Activated T-helper 1 cell treated with anti-CD3 and anti-CD28 coated beads, Interleukin-2, amount 50 U/mL, for 16 hours (primary cell): Measurements from ENCODE around the gene CPD.
"Not testable (repeated sequence)": the region's sequence is repeated elsewhere in the genome, so short reads cannot be mapped to it uniquely, and the experiment has no call there.

ENCODE experiments used
- DNase-seq, 2 donors: peaks; one replicate each; pipeline ENCODE4 v3.0.0-alpha.2; 2020; ENCODE audit warnings: low read depth in 1 of 2, low spot score in 1 of 2

CPD gene

DNA sequence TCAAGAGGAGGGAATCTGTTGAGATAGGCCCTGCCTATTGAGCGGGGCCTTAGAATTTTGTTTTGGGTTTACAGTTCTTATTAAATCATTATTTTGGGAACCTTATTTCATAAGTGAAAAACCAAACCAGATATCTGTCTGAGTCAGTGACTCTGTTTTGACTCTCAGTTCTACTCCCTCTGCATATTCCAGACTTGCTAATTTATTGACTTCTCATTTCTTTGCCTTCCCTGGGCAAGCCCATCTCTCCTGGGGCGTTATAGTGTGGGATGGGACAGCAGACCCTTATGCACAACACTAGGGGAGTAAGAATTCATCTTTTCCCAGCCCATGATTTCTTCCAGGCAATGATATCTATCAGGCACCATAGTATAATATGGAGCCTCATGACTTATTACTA is 45.7 kb downstream of the CPD start:
- no peak for DNase-seq

DNA sequence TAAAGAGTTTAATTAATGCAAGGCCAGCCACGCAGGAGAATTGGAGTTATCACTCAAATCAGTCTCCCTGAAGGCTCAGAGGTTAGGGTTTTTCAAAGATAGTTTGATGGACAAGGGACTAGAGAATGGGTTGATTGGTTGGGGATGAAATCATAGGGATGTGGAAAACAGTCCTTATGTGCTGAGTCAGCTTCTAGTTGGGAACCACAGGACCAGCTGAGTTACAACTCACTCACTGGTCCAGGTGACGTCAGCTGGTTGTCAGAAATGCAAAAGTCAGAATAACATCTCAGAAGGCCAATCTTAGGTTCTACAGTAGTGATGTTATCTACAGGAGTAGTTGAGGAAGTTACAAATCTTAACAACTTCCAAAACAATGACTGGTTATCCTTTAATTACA is 47.6 kb downstream of the CPD start:
- no peak for DNase-seq

DNA sequence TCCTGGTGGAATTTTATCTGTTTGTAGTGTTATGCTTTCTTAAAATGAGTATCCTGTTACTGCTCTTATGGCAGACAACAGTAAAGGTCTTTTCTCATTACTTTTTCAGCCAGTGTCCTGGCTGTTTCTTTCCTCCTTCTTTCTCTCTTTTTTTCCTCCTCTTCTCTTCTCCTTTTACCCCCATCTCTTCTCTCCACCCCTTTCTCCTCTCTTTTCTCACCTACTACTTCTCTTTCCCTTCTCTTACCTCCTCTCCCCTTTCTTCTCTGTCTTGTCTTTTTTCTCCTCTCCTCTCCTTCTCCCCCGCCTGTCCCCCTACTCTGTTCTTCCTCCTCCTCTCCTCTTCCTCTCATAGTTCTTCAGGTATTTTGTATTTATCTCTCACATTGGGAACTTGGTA is 48.9 kb downstream of the CPD start:
- no peak for DNase-seq

DNA sequence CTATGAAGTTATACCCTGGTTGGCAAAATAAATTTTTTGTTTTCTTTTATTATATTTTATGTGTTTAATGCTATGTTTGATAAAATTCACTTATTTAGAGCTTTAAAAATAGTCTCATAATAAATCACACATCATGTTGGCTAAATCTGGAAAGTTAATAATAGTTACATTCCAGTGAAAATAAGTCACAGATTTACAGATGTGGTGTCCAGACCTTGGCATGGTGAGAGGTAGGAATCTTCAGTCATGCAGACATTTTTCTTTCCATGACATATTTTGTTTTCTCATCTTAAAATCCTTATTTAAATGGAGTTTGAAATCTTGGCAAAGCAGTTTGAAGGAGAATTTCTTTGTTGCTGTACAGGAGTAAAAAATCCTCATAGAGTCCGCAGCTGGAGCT is 50.4 kb downstream of the CPD start:
- DNase-seq, result no peak

DNA sequence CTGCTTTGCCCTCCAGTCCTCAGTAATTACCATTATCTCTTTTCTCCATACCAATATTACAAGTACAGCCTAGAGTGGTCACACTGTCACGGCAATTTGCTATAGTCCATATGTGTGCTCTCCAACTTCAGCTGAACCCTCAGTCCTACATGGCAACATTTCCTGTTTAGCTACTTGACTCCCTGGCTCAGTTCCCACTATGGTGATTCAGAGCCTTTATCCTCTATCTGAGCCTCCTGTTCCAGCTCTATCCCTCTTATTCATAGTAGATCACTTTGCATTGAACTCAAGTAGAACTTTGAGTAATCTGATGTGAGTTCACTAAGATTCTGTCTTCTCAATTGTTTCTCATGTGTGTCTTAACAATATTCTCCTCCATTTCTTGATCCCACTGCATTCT is 54.8 kb downstream of the CPD start:
- no peak for DNase-seq

DNA sequence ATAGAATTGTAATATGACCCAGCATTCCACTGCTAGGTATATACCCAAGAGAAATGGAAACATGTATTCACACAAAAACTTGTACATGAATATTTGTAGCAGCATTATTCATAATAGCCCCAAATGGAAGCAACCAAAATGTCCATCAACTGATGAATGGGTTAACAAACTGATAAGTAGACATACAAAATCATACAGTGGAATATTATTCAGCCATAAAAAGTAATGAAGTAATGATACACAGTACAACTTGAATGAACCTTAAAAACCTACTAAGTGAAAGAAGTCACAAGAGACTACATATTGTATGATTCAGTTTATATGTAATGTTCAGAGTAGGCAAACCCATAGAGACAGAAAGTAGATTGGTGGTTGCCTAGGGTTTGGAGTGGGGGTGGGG is 58.0 kb downstream of the CPD start:
- no peak for DNase-seq

DNA sequence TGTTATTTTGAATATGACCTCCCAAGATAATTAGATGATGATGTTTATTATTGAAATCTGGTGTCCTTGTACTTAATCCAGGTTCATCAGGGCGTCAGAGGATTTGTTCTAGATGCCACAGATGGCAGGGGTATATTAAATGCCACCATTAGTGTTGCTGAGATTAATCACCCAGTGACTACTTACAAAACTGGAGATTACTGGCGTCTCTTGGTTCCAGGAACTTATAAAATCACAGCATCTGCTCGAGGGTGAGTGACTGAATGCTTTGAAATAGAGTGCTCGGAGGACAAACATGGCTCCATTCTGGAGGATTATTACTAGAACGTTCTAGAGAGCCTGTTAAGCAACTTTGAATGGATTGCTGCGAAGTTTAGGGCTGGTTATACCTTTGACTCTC is 65.0 kb downstream of the CPD start:
- DNase-seq, result no peak

DNA sequence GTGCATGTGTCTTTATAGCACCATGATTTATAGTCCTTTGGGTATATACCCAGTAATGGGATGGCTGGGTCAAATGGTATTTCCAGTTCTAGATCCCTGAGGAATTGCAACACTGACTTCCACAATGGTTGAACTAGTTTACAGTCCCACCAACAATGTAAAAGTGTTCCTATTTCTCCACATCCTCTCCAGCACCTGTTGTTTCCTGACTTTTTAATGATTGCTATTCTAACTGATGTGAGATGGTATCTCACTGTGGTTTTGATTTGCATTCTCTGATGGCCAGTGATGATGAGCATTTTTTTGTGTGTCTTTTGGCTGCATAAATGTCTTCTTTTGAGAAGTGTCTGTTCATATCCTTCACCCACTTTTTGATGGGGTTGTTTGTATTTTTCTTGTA is 67.9 kb downstream of the CPD start:
- DNase-seq, result not testable (repeated sequence)

DNA sequence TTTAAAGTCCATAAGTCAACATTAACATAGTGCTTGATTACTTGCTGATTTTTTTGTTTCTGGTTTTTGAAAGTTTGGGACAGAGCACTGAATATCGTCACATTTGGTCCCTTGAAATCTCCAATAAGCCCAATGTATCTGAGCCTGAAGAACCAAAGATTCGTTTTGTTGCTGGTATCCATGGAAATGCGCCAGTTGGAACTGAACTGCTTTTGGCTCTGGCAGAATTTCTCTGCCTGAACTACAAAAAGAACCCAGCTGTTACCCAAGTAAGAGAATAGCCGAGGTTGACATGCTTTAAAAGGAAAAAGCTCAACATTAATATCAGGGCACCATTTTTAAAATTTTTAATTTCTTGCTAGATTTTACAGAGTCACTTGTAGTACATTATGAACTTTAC is 70.8 kb downstream of the CPD start:
- no peak for DNase-seq

DNA sequence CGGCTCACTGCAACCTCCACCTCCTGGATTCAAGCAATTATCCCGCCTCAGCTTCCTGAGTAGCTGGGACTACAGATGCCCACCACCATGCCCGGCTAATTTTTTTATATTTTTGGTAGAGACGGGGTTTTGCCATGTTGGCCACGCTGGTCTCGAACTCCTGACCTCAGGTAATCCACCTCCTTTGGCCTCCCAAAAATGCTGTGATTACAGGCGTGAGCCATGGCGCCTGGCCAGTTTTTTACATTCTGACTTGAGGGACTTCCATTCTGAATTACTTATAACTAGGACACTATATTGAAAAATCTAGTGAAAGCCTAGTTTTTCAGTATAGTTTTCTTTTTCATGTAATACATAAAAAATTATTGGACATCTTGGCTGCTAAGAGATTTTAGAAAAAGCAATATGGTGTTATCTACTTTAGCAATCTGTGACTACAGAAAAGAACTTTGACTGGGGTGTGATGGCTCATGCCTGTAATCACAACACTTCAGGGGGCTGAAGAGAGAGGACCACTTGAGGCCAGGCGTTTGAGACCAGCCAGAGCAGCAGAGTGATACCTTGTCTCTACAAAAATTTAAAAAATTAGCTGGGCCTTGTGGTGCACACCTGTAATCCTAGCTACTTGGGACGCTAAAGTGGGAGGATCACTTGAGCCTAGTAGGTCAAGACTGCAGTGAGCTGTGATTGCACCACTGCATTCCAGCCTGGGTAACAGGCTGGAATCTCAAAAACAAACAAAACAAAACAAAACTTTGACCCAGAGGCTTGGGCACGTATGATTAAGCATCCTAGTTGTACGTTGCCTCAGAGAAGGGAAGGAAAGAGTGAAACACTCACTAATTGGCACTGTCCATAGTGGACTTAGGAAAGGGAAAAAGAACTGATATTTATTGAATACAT is 71.6 kb downstream of the CPD start:
- DNase-seq, result no peak

DNA sequence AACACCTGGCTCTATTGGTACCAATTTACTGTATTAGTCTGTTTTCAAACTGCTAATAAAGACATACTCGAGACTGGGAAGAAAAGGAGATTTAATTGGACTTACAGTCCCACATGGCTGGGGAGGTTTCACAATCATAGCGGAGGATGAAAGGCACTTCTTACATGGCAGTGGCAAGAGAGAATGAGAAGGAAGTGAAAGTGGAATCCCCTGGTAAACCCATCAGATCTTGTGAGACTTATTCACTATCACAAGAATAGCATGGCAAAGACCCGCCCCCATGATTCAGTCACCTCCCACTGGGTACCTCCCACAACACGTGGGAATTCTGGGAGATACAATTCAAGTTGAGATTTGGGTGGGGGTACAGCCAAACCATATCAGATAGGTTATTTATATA is 75.9 kb downstream of the CPD start:
- DNase-seq, result no peak

DNA sequence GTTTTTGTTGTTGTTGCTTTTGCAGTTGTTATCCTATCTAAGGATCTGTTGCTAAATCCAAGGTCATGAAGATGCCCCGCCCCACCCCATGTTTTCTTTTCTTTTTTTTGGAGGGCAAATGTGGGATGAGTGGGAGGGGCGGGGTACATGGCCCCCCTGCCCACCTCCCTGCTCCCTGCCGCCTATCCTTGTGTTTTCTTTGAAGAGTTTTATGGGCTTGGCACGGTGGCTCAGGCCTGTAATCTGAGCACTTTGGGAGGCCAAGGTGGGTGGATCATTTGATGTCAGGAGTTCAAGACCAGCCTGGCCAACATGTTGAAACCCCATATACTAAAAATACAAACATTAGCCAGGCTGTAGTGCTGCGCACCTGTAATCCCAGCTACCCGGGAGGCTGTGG is 79.6 kb downstream of the CPD start:
- no peak for DNase-seq

DNA sequence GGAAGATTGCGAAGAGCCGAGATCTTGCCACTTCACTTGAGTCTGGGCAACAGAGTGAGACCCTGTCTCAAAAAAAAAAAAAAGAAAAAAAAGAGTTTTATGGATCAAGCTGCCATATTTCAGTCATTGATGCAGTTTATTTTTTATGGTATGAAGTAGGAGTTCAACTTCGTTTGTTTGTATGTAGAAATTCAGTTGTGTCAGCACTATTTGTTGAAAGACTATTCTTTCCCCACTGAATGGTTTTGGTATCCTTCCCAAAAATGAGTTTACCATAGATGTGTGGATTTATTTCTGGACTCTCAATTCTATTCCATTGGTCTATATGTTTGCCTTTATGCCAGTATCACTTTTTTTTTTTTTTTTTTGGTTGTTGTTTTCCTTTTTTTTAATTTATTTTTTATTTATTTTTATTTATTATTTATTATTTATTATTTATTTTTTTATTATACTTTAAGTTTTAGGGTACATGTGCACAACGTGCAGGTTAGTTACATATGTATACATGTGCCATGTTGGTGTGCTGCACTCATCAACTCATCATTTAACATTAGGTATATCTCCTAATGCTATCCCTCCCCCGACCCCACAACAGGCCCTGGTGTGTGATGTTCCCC is 80.2 kb downstream of the CPD start:
- DNase-seq, result not testable (repeated sequence)

DNA sequence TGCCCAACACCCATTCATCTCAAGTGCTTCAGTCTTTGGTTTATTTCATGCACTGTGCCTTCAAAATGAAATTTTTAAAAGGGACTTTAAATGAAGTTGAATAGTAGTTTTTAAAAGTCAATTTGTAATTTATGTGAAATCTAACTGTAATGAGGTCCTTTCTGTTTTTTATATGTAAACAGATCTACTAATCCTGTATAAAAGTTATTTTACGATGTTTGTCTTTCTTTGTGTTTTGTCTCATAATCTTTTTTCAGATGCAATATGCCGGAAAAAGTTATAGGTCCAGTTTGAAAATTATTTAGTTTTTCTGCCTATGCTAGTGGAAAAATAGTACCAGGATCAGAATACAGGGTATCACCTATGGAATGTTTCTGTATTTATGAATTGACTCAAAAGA is 89.7 kb downstream of the CPD start:
- DNase-seq, result no peak

DNA sequence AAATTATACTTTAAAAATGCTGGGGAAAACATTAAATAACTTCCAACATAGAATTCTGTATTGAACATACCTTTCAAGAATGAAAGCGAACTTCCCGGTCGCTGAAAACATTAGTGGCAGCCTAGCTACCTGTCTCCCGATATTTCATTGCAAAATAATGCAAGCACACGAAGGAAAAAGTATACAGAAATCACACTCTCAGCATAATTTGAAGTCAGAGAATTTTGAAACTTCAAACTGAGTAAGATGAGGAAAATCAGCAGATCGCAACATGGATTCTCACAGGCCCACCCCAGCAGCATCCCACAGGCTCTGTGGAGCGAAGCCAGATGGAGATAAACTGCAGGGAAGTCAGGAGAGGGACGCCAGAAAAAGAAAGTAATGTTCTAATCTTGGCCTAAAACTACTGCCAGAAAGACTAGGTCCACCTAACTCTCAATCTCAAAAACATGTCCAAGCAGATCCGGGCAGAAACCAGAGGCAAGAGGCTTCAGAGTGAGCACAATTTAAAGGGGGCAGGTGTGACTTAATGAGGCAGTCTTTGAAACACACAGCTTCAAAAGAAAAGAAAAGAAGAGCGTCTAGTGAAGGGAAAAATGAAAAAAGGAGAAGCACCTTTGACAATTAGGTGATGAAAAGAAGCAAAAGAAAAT is 93.6 kb downstream of the CPD start:
- no peak for DNase-seq

DNA sequence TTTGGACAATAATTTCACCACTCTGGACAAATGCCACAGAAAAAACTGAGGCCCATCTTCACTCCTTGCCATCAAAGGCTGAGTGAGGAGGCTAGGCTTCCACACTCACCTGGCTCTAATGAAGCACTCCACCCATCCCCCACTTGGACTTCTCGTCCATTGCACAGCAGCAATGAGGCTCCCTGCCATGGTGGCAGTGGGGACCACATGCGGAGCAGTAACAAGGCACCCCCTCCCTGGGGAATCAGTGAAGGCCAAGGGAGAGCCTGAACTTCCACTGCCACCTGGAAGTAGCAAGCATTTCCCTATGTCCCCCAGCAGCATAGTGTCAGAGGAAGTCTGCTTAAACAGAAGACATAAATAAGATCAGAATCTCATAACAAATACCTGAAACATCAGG is 96.5 kb downstream of the CPD start:
- no peak for DNase-seq

DNA sequence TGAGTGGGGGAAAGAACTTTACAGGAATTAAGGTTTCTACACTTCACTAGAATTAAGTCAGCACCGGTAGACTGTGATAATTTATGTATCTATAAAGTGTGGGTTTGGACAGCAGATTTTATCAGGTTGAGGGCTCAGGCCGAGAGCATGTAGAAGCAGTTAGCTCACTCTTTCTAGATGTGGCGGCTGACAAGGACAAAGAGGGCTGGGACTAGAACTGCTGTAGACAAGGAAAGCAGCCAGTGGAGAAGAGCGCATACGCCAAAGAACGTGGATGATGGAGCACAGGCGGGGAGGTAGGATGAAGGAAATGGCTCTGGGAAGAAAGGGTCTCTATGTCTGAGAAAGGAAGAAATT is 98.0 kb downstream of the CPD start:
- DNase-seq, result peak in 1 of 2 donors; percentile 5

DNA sequence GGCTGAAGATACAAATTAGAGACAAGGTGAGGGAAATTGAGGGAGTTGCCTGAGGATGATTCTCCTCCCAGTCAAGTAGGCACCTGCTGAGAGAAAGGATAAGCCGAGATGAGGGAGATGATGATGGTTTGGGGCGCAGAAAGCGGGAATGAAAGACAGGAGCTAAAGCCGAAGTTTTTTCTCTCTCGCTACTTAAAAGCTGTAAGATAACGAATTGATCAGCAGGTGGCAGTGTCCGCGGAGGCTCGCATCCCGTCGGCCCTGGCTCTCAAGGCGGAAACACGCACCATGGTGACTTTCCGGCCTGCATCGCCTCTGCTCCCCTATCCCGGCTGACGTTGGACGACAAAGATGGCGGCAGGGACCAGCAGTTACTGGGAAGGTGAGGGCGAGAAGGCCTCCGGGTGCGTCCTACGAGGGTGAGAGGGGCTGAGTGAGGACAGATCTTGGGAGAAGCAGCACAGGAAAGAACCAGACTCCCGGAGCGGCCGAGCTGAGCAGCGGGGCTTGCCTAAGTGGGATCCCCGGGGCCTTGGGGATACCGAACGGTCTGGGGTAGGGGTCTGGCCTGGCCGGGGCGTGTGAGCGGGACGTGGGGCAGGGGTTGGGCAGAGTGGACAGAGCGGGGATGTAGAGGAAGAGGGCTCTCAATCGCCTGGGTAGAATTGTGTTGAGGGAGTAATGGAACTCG is 98.5 kb downstream of the CPD start, which contains the start of gene GOSR1:
TSS of gene GOSR1 (plus strand) at position 326 of the 691 bp plus-strand sequence. CDS start at position 352, 26 bp downstream.
- DNase-seq, result peak; percentile 85 to 87

DNA sequence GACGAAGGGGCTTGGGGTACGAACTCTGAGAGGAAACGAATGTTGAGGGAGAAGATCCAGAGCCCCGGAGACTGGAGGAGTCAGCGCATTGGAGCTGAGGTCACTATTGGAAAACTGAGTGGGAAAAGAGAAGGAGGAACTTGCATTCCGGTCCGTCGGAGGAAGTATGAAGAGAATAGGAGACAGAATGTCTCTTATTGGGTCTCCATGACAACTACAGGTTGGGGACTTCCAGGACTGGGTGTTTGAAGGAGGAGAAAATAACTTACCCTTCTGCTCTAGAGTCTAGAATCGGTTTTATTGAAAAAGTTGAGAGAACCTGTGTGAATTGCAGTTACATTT is 99.0 kb downstream of the CPD start:
- no peak for DNase-seq

DNA sequence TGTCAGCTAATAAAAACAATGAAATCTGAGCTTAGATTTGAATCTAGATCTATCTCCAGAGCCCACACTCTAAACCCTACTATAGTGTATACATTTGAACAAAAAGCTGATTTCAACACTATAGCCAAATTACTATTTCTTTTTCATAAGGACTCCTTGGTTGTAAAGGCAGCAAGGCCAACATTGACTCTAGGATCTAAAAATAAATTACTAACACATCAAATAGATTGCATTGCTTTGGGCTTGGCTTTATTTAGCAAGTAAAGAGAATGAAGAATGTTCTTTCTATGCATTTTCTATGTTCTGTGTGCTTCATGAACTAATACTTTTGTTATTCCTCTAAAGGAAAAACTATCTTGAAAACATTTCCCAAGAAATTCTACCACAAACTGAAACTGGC is 103.8 kb downstream of the CPD start:
- DNase-seq, result no peak

DNA sequence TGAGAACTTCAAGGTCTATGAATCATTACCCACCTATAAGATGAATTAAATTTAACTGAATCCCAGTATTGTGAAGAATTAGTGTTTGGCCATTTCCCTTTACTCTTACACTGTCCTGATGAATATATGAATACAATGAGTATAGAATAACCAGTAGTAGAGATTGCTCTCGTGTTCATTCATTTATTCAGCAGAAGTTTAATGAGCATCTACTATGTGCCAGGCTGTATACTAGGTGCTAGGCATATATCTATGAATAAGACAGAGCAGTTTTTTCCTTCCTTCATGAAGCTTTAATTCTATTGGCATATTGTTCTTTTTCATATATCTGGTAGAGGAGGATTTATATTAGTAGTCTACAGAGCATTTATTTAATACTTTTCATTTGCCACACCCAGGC is 104.4 kb downstream of the CPD start:
- DNase-seq, result no peak

DNA sequence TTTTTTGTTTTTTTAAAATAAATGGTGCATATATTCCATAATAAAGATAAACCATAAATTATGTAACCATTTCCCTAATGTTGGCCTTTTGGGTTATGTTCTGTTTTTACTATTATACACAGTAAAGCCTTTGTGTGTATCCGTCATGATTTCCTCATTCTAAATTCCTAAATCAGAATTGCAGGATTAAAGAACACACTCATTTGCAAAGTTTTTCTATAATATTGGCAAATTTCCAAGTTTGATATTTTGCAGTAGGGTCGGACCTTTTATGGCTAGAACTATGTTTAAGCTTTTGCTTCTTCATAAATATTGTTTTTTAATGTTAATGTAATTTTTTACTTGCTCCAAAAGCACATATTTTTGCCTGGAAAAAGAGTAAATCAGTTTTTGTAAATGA is 115.1 kb downstream of the CPD start:
- no peak for DNase-seq
